ENCODE data around the gene PRKD2. TPM values are rescaled to one million over a fixed set of nuclear protein-coding genes. Genes with fewer than 3 reads are reported as not detected.

PRKD2 gene
- total and polyA plus RNA-seq, 4 donors: 7.3 to 14.4 (median 9.3) TPM

DNA sequence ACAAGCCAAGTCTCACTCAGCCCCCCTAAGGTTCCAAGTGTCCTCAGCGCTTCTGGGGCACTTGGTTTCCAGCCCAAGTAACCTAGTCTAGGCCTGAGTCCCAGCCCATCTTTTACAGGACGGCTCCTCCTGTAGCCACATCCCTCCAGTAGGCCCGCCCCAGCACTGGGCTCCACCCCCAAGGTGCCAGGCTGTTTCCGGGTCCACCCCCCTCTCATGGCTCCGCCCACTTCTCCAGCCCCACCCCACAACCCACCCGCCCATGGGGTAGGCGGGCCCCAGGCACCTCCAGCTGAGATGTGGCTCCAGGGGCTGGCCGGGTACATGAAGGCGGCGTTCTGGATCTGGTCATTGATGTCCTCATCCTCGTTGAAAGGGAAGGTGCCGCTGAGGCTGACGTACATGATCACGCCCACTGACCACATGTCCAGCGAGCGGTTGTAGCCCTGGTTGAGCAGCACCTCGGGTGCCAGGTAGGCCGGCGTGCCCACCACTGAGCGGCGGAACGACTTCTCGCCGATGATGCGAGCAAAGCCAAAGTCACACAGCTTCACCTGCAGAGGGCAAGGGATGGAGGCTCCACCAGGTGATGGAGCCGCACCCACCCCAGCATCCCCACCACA, 38.7 kb downstream of the PRKD2 start (continued):
- TF ChIP-seq, protein P1, sequence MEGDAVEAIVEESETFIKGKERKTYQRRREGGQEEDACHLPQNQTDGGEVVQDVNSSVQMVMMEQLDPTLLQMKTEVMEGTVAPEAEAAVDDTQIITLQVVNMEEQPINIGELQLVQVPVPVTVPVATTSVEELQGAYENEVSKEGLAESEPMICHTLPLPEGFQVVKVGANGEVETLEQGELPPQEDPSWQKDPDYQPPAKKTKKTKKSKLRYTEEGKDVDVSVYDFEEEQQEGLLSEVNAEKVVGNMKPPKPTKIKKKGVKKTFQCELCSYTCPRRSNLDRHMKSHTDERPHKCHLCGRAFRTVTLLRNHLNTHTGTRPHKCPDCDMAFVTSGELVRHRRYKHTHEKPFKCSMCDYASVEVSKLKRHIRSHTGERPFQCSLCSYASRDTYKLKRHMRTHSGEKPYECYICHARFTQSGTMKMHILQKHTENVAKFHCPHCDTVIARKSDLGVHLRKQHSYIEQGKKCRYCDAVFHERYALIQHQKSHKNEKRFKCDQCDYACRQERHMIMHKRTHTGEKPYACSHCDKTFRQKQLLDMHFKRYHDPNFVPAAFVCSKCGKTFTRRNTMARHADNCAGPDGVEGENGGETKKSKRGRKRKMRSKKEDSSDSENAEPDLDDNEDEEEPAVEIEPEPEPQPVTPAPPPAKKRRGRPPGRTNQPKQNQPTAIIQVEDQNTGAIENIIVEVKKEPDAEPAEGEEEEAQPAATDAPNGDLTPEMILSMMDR (IDR thresholded peaks at IDR 0.05; ENCODE audit: low read depth, low read length, missing input control): no peak
- TF ChIP-seq TAF1 (conservative IDR thresholded peaks at IDR 0.05) (no peak), SP1 (IDR thresholded peaks at IDR 0.05) (no peak)

DNA sequence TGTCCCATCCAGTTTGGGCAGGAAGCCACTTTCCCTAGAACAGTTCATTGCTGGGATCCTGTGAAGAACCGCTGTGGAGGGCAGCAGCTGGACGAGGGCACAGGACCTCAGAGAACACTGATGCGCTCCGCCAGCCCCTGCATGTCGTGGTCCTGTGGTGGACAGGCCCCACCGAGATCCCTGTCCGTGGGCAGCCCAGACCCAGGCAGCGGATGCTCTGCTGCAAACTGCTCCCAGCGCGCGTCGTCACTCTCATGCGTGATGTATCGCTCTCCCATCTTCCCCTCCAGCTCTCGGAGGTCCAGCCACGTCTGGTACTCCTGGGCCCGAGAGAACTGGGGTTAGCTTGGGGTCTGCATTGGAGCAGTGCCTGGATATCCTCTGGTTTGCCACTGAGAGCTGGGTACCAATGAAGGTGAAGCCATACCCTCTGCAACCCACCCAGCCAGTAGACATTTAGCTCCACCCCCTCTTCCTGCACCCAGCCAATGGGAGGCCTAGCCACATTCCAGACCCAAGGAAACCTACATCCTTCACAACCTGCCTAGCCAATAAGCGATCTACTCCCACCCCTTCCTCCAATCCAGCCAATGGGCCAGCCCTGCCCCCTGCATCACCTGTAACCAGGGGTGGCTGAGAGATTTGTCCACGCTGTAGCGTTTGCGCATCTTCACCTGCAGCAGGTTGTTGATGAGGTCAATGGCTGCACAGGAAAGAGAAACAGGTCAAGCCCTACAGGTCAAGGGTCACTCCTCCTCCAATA, 42.3 kb downstream of the PRKD2 start:
- DNase-seq (ENCODE audit: low spot score): no peak
- Histone ChIP-seq H3K36me3 (ENCODE audit: control insufficient read depth in 4 of 4, insufficient read depth in 3 of 4, low read depth in 1 of 4, low read length in 3 of 4) (peaks cover 16 to 46% (median 27%) of the 10 kb centered on the region in 4 donors), H3K9ac (ENCODE audit: low read depth in 1 of 2, low read length in 2 of 2) (no peak overlapping the region)

More for the DNA sequence above, 42.3 kb downstream of the PRKD2 start:
- Histone ChIP-seq H3K9me3 (ENCODE audit: control insufficient read depth in 4 of 4, low read length in 3 of 4) (no peaks in the 10 kb centered on the region), H3K27ac (ENCODE audit: low read depth in 1 of 2, low read length in 2 of 2) (no peak overlapping the region), H3K4me1 (ENCODE audit: control insufficient read depth in 4 of 4, insufficient read depth in 4 of 4, low read length in 3 of 4) (no peaks in the 10 kb centered on the region), H3K27me3 (ENCODE audit: control insufficient read depth in 4 of 4, insufficient read depth in 4 of 4, low read length in 3 of 4) (no peaks in the 10 kb centered on the region), H3K4me3 (ENCODE audit: low read depth in 1 of 3, low read length in 3 of 3) (no peak overlapping the region)
- WGBS: 96% methylated on average over 21 of the region's 21 CpGs
- TF ChIP-seq, protein P2, sequence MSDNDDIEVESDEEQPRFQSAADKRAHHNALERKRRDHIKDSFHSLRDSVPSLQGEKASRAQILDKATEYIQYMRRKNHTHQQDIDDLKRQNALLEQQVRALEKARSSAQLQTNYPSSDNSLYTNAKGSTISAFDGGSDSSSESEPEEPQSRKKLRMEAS (IDR thresholded peaks at IDR 0.05): no peak
- TF ChIP-seq, protein P3, sequence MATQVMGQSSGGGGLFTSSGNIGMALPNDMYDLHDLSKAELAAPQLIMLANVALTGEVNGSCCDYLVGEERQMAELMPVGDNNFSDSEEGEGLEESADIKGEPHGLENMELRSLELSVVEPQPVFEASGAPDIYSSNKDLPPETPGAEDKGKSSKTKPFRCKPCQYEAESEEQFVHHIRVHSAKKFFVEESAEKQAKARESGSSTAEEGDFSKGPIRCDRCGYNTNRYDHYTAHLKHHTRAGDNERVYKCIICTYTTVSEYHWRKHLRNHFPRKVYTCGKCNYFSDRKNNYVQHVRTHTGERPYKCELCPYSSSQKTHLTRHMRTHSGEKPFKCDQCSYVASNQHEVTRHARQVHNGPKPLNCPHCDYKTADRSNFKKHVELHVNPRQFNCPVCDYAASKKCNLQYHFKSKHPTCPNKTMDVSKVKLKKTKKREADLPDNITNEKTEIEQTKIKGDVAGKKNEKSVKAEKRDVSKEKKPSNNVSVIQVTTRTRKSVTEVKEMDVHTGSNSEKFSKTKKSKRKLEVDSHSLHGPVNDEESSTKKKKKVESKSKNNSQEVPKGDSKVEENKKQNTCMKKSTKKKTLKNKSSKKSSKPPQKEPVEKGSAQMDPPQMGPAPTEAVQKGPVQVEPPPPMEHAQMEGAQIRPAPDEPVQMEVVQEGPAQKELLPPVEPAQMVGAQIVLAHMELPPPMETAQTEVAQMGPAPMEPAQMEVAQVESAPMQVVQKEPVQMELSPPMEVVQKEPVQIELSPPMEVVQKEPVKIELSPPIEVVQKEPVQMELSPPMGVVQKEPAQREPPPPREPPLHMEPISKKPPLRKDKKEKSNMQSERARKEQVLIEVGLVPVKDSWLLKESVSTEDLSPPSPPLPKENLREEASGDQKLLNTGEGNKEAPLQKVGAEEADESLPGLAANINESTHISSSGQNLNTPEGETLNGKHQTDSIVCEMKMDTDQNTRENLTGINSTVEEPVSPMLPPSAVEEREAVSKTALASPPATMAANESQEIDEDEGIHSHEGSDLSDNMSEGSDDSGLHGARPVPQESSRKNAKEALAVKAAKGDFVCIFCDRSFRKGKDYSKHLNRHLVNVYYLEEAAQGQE (IDR thresholded peaks at IDR 0.05): no peak
- TF ChIP-seq FOXA1 (IDR thresholded peaks at IDR 0.05): no peak
- TF ChIP-seq RAD21 (IDR thresholded peaks at IDR 0.05): no peak
- no peak for TF ChIP-seq TAF1 (conservative IDR thresholded peaks at IDR 0.05)
- TF ChIP-seq, protein P1 (IDR thresholded peaks at IDR 0.05; ENCODE audit: low read depth, low read length, missing input control): no peak

Measured in liver (tissue), 9 donors.